Posterior cingulate gyrus (tissue), 11 donors: Measurements from ENCODE around the gene SLC35E3.

Experiments used
- DNase-seq, 10 donors: peaks; one replicate each; pipeline versions ENCODE4 v3.0.0 to v3.0.0-alpha.2; 2020 to 2021; ENCODE audit warnings: mixed read lengths in 3 of 10
- intact Hi-C: fragments of 100-400 bp; cut with DNase I; formaldehyde crosslinking; loops from one replicate; pipeline ENCODE4 v1.15.1; 2023

Gene SLC35E3

DNA sequence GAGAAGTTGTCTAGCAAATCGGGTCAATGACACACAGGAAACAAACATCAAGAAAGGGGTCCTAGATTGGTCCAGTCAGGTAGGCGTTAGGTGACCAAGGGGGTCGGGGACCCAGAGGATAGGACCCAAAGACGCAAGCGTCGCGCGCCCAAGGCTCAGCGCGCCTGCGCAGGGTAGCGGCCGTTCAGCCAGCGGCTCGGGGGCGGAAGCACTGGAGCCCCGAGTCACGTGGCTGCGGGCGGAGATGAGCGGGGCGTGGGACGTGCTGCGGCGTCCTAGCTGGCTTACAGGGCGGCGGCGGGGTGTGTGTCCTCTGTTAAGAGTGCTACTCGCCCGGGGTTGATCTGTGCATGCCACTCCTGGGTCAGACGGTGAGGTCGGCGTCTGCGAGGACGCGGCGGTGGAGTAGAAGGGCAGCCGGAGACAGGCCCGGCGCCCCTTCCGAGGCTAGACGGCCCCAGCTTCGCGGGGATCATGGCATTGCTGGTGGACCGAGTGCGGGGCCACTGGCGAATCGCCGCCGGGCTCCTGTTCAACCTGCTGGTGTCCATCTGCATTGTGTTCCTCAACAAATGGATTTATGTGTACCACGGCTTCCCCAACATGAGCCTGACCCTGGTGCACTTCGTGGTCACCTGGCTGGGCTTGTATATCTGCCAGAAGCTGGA lies at the start of gene SLC35E3:
Gene SLC35E3, plus strand, starts transcription at position 273 of the 668 bp plus-strand sequence. Its CDS starts 202 bp downstream, at position 475.
- intact Hi-C loops = loop anchor here (1.0 to 2.0 kb wide), 2 partner anchors 59 to 62 kb away; partner anchors contain the start of genes MDM2 and NUP107

DNA sequence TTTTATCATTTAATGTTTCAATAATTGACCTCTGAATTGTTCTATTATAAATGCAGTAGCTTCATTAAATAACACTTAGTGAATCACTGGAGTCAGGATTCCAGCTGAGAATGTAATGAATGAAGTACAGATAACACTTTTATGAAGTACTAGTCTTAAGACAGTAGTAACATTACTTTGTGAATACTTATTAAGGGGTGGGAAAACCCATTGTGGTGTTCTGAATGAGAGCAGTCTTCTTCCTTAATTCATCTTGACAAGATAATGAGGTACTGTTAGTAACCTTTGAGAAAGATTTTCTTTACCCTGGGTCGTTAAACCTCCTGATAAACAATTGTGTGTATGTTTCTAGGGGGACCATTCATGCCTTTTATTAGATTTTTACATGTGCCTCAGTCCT lies 46.5 kb upstream of the SLC35E3 start:
- intact Hi-C loops = no loop called here
- DNase-seq = no peak

More for the DNA sequence above, at the start of gene SLC35E3:
- peak; percentile 90 to 99 (median 94) for DNase-seq

DNA sequence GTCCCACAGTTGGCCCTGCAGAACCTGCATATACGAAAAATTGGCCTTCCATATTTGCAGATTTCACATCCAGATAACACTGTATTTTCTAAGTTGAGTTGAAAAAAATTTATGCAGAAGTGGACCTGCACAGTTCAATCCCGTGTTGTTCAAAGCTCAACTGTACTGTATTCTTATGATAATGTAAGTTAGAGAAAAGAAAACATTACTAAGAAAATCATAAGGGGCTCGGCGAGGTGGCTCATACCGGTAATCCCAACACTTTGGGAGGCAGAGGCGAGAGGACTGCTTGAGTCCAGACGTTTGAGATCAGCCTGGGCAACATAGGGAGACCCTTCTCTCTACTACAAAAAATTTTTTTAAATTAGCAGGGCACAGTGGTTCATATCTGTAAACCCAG lies 18.2 kb upstream of the SLC35E3 start:
- no peak for DNase-seq
- intact Hi-C loops = no loop called here

- intact Hi-C loops = no loop called here
- DNase-seq = no peak
Observed at GRCh38 chr12:68733661-68734071, 12.3 kb upstream of the SLC35E3 start.

- intact Hi-C loops = no loop called here
- DNase-seq = no peak
Observed at GRCh38 chr12:68739891-68740290, 6.1 kb upstream of the SLC35E3 start.

DNA sequence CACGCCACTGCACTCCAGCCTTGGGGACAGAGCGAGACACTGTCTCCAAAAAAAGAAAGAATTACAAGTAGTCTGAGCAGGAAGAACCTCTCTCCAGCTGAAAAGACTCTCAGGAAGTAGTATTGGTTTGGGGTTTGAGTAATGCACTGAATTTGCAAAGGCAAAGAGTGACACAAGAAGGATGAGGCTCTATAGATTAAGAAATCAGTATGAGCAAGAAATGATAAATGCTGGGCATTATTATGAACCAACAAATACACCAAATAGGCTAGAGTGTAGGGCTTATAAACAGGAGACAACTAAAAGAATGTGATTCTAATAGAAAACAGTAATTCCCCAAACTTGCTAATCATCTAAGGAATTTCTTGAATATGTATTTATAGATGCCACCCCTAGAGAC lies 2.6 kb upstream of the SLC35E3 start:
- intact Hi-C loops = no loop called here
- no peak for DNase-seq

- no peak for DNase-seq
- intact Hi-C loops = no loop called here
Observed at GRCh38 chr12:68745376-68745903, 536 bp upstream of the SLC35E3 start.

DNA sequence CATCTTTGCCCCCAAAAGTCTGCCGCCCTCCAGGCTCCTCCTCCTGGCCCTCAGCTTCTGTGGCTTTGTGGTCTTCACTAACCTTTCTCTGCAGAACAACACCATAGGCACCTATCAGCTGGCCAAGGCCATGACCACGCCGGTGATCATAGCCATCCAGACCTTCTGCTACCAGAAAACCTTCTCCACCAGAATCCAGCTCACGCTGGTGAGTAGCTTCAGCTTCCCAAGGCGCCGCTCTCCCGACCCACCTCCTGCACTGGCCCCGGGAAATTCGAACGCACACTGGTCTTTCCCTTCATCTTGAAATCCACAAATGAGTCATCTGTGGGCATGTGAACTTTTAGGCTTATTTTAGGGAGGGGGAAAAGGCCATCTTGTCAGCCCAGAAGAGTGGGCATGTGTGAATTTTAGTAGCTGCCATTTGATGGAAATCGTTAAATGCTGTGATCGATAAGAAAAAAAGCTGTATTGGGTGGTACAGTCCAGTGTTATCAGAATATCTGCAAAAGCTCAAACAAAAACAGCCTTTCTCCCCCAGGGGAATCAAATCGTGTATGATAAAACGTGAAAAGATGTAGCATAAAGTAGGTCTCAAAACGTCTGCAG lies 700 bp downstream of the SLC35E3 start:
- intact Hi-C loops = loop anchor here (1.0 to 2.0 kb wide), 2 partner anchors 60 to 62 kb away; partner anchors contain the start of genes MDM2 and NUP107
- DNase-seq = peak; percentile 23 to 93 (median 57)

GRCh38 chr12:68749443-68749842 lies 3.5 kb downstream of the SLC35E3 start:
- no peak for DNase-seq
- intact Hi-C loops = no loop called here

- DNase-seq = no peak
- intact Hi-C loops = no loop called here
Observed at GRCh38 chr12:68749861-68750260, 3.9 kb downstream of the SLC35E3 start.

GRCh38 chr12:68750506-68750905 lies 4.5 kb downstream of the SLC35E3 start:
- peak in 1 of 10 donors; percentile 25 for DNase-seq
- intact Hi-C loops = no loop called here

DNA sequence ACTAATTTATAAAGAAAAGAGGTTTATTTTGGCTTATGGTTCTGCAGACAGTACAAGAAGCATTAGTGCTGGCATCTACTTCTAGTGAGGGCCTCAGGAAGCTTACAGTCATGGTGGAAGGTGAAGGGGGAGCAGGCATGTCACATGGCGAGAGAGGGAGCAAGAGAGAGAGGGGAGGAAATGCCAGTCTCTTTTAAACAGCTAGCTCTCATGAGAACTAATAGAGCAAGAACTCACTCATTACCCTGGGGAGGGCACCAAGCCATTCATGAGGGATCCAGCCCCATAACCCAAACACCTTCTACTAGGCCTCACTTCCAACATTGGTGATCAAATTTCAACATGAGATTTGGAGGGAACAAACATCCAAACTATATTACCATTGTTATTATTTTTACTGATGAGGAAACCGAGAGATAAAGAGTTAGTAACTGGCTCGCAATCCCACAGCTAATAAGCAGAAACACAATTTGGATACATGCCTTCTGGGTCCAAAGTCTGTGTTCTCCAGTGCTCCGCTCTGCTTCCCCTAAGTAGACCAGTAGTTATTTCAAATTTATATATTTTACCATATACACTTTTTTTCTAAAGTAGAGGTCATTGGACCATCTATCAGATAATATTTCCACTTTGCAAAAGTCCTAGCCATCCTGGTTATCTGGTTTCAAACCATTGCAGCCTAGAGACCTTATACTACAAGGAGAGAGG lies 9.7 kb downstream of the SLC35E3 start:
- intact Hi-C loops = no loop called here
- no peak for DNase-seq

DNA sequence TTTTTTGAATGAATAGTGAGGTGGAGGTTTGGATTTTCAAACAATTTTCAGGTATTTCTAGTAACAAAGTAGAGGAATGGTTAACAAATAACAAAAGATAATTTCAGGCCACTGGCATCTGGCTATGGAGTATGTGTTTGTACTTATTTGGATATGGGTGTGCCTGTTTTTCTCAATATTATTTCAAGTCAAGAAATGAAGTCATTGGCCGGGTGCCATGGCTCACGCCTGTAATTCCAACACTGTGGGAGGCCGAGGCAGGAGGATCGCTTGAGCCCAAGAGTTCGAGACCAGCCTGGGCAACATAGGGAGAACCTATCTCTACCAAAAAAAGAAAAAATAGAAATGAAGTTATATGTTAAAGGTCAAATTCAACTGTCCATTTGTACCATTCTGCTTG lies 13.9 kb downstream of the SLC35E3 start:
- DNase-seq = no peak
- intact Hi-C loops = no loop called here

GRCh38 chr12:68760806-68761441 lies 14.9 kb downstream of the SLC35E3 start:
- no peak for DNase-seq
- intact Hi-C loops = no loop called here

DNA sequence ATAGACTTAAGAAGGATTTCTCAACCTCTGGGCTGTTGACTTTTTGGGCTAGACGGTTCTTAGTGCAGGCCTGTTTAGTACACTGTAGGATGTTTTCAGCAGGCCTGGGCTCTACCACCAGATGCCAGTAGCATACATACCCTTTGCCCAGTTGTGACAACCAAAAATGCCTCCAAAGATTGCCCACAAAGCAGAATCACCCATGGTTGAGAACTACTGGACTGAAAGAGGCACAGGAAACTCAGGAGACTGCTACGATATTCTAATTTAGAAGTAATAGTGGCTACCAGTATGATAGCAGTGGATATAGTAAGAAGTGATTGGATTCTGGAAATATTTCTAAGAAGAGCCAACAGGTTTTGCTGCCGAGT lies 15.5 kb downstream of the SLC35E3 start:
- intact Hi-C loops = no loop called here
- DNase-seq = no peak

DNA sequence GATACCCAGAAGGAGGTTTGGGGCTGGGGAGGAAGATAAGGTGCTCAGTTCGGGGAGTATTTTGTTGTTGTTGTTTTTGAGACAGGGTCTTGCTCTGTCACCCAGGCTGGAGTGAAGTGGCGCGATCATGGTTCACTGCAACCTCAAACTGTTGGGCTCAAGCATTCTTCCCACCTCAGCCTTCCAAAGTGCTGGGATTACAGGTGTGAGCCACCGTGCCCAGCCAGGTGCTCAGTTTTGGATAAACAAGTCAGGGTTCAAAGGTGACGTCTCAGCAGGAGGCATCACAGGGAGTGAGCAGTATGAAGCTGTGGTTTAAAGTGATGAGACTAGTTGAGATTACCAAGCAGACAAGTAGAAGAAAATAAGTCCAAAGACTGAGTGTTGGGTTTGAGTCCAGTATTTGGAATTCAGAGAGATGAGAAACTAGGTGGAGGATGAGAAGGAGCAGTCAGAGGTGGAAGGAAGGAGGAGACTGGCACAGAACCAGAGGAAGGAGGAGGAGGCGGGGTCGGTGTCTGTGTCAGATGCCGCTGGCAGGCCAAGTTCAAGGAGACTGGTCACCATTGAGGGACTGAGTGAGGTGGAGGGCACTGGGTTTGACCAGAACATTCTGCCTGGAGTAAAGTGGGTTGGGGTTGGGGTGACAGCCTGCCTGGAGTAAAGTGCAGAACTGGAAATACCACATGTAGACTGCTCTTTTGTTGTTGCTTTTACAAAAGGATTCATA lies 16.1 kb downstream of the SLC35E3 start:
- intact Hi-C loops = no loop called here
- DNase-seq = no peak

DNA sequence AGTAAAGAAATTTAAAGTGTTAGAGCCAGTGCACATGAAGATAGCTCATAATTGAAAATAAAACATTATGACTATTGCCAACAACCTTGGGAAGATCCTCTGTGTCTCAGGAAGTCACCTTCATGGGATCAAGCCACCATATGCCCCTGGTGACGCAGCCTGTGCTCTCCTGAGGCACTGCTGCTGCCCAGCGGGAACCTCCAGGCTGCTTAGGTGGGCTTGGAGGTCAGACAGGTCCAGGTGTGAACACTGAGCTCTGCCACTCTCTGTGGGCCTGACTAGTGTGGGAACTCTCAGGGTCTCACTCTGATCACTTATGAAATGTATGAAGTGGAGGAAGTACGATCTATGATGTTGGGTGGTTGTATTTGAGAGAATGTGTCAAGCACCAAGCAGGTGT lies 16.7 kb downstream of the SLC35E3 start:
- intact Hi-C loops = no loop called here
- DNase-seq = no peak

DNA sequence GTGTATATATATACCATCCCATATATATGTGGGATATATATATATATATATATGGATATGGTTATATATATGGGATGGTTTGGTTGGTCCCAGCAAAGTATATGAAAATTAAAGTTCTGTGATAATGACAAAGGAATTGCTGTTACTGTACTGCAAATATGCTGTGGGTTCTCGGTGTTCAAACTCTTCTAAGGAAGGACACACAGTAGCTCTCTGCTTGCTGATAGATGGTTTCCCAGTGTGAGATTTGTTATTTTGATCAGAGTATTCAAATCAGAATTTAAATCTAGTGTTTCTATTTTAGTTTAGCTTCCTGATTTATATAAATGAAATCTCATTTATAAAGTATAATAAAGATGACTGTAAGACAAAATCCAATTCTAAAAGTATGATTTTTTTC lies 19.7 kb downstream of the SLC35E3 start:
- DNase-seq = no peak
- intact Hi-C loops = no loop called here

- intact Hi-C loops = no loop called here
- no peak for DNase-seq
Observed at GRCh38 chr12:68766646-68767045, 20.7 kb downstream of the SLC35E3 start.

- DNase-seq = no peak
- intact Hi-C loops = no loop called here
Observed at GRCh38 chr12:68767191-68767590, 21.2 kb downstream of the SLC35E3 start.
